ENCODE measurements around the gene BPIFB4. TPM values are rescaled to one million over a fixed set of nuclear protein-coding genes. Genes with fewer than 3 reads are reported as not detected.

The BPIFB4 gene
- total and polyA plus RNA-seq, 7 donors = not detected

- H3K27ac ChIP-seq = no peak overlapping the region
- DNase-seq = no peak
- H3K4me1 ChIP-seq = no peaks in the 10 kb centered on the region
- H3K27me3 ChIP-seq (ENCODE audit: insufficient read depth in 3 of 3, low read length in 2 of 3) = peaks cover 0 to 5% (median 0%) of the 10 kb centered on the region in 3 donors
- no peaks in the 10 kb centered on the region for H3K36me3 ChIP-seq (ENCODE audit: insufficient read depth in 1 of 2, low read depth in 1 of 2)
- H3K4me3 ChIP-seq = no peak overlapping the region
- WGBS, 3 donors = 74 to 90% (median 76%) methylated on average over 7 of the region's 7 CpGs
- intact Hi-C loops (cut with DNase I) = no loop called here
- ATAC-seq = no peak
- H3K9me3 ChIP-seq = no peaks in the 10 kb centered on the region
- no peak for TF ChIP-seq CTCF (IDR thresholded peaks at IDR 0.05)
Observed at GRCh38 chr20:33059136-33059535, 20.3 kb upstream of the BPIFB4 start.

DNA sequence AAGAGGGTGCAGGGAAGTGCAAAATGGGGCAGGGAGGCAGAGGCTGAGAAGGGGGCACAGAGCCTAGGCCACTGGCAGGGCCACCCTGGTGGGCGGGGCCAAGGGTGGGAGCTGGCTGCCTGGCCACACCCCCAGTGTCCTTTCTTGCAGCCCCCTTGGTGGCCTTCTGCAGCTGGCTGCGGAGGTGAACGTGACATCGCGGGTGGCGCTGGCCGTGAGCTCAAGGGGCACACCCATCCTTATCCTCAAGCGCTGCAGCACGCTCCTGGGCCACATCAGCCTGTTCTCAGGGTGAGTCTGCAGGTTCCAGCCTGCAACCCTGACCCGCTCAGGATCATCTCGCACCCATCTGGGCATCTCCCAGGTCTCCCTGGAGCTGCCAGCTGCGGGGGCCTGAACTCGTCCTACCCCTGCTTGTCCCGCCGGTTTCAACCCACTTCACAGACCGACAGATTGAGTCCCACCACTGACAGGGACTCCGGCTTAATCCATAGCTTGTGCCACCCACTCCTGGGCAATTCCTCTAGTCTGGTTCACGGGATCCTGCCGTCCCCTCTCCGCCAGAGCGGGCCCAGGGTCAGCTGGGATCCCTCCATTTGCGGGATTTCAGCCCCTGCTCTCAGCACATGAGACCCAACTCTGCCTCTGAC is 19.6 kb upstream of the BPIFB4 start:
- ATAC-seq = no peak
- 88 to 90% (median 89%) methylated on average over 22 of the region's 22 CpGs for WGBS, 3 donors
- intact Hi-C loops (cut with DNase I) = no loop called here

DNA sequence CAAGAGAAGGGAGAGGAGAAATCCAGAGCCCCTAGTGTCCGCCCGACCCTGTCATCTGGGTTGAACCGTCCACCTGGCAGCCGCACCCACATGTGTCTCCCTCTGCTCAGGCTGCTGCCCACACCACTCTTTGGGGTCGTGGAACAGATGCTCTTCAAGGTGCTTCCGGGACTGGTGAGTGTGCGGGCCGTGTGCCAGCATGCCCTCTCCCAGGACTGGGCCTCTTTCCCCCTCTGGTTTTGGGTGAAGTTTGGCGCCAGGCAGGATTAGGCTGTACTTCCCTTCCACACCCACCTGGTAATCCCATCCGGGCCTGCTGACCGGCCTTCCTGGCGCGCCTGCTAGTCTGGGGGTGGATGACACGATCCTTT is 17.8 kb upstream of the BPIFB4 start:
- ATAC-seq (no peak), DNase-seq (no peak)
- no peak overlapping the region for H3K4me3 ChIP-seq
- intact Hi-C loops (cut with DNase I) = no loop called here
- no peaks in the 10 kb centered on the region for H3K36me3 ChIP-seq (ENCODE audit: insufficient read depth in 1 of 2, low read depth in 1 of 2)
- H3K4me1 ChIP-seq = no peaks in the 10 kb centered on the region
- peaks cover 0 to 6% (median 0%) of the 10 kb centered on the region in 3 donors for H3K27me3 ChIP-seq (ENCODE audit: insufficient read depth in 3 of 3, low read length in 2 of 3)
- 69 to 79% (median 71%) methylated on average over 14 of the region's 14 CpGs for WGBS, 3 donors
- no peak for TF ChIP-seq CTCF (IDR thresholded peaks at IDR 0.05)
- H3K9me3 ChIP-seq = no peaks in the 10 kb centered on the region
- no peak overlapping the region for H3K27ac ChIP-seq

More for the DNA sequence above, 19.6 kb upstream of the BPIFB4 start:
- peaks cover 0 to 6% (median 0%) of the 10 kb centered on the region in 3 donors for H3K27me3 ChIP-seq (ENCODE audit: insufficient read depth in 3 of 3, low read length in 2 of 3)
- H3K27ac ChIP-seq = no peak overlapping the region
- H3K4me3 ChIP-seq = no peak overlapping the region
- TF ChIP-seq CTCF (IDR thresholded peaks at IDR 0.05) = no peak
- no peaks in the 10 kb centered on the region for H3K36me3 ChIP-seq (ENCODE audit: insufficient read depth in 1 of 2, low read depth in 1 of 2)
- no peaks in the 10 kb centered on the region for H3K9me3 ChIP-seq
- no peak for DNase-seq
- H3K4me1 ChIP-seq = no peaks in the 10 kb centered on the region

DNA sequence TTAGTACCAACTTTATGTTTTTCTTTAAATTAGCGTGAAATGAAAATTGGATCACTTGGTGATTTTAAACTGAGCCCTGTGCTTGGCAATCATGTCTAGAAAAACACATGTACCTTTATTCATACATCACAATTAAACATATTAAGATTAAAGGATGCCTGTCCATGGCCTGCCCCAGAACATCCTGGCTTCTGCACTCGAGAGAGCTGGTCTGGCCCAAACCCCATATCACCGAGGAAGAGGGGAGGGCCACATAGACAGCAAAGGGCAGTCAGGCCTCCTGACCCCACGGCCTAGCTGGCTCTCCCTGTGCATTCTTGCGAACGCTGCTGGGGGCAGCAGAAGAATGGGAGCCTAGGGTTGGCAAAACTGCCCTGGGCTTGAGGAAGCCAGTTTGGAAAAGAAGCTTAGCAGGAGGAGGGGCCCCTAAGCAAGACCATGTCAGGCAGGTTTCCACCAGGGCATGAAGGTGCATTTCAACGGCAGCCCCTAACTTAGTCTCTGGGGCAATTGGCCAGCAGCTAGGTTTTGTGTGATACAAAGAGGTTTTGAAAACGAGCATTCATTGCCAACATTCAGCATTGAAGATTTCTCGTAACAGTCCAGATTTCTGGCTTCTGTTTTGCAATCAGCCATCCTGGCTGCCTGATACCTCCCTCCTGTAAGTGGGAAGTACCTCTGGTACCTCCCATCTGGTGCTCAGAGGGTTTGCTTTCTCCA is 17.2 kb upstream of the BPIFB4 start:
- 45 to 52% (median 48%) methylated on average over 9 of the region's 9 CpGs for WGBS, 3 donors
- Histone ChIP-seq H3K27me3 (ENCODE audit: insufficient read depth in 3 of 3, low read length in 2 of 3) (peaks cover 0 to 6% (median 0%) of the 10 kb centered on the region in 3 donors), H3K27ac (no peak overlapping the region), H3K4me1 (no peaks in the 10 kb centered on the region), H3K4me3 (no peak overlapping the region), H3K36me3 (ENCODE audit: insufficient read depth in 1 of 2, low read depth in 1 of 2) (no peaks in the 10 kb centered on the region), H3K9me3 (no peaks in the 10 kb centered on the region)
- DNase-seq (no peak), ATAC-seq (no peak)
- intact Hi-C loops (cut with DNase I) = no loop called here
- TF ChIP-seq CTCF (IDR thresholded peaks at IDR 0.05) = no peak

Data from psoas muscle (tissue), 8 donors.